SKM-1 (cell line): ENCODE measurements around the gene CAMK1D.

Experiments
- DNase-seq: peaks from one replicate; lab custom pipeline; 2025; ENCODE audit not compliant: unreplicated experiment; lab: John Stamatoyannopoulos, UW

Gene CAMK1D

GRCh38 chr10:12588091-12588860 lies 238.9 kb downstream of the CAMK1D start:
- DNase-seq: no peak

GRCh38 chr10:12589291-12589690 lies 239.9 kb downstream of the CAMK1D start:
- no peak for DNase-seq

DNA sequence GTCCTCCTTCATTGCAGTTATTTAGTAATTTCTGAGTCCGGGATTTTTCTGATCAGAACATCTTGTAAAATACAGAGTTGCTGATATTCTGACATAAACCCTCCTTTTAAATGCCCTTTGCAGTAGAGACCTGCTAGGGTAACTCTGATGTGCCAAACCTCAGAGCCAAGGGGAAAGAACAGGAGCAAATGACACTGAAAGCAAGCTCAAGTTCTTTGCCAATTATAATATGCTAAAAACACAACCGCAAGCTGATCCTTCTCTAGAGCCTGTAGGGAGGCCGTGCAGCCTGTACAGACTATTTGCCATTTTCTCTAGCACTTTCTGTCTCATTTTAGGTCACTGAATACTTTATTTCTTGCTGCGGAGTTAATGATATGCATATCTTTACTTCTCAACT lies 240.4 kb downstream of the CAMK1D start:
- DNase-seq: no peak

DNA sequence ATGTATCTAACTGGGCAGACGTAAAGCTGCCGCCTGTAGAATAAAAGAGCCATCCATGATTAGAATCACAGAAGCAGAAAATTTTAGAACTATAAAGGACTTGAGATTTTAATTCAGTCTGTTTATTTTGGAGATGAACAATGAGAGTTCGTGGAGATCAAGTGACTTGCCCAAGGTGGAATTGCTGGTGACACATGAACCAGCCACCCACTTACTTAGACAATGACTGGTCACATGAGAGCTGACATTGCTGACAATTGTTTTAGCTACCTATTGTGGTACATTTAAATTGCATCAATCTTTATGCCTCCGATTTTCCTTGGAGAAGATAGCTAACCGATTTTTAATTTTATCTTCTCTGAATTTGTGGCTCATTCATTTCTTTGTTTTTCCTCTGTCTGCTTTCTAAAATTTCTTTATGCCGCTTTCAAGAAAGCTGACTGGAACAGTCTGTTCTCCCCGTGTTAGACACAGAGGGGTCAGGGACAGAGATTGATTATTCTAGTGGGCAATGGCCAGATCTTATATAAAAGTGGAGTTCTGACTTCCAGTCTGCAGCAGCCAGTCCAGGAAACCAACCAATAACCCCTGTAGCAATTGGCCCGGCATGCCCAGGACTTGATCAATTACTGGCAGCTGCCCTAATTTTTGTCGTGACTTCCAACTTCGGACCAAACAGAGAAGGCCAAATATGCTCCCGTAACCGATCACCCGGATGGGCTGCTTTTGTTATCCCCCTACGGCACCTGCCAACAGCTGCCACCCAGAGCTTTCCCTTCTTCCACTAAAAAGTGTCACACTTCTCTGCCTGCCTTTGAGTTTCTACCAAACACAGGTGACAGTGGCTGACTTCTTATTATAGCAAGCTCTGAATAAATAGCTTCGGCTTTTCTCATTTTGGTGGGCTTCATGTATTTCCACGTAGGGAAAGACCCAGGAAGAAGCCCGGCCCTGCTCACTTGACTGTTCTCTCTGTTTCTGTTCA lies 241.6 kb downstream of the CAMK1D start:
- no peak for DNase-seq

- DNase-seq: no peak
Observed at GRCh38 chr10:12592967-12593366, 243.6 kb downstream of the CAMK1D start.

DNA sequence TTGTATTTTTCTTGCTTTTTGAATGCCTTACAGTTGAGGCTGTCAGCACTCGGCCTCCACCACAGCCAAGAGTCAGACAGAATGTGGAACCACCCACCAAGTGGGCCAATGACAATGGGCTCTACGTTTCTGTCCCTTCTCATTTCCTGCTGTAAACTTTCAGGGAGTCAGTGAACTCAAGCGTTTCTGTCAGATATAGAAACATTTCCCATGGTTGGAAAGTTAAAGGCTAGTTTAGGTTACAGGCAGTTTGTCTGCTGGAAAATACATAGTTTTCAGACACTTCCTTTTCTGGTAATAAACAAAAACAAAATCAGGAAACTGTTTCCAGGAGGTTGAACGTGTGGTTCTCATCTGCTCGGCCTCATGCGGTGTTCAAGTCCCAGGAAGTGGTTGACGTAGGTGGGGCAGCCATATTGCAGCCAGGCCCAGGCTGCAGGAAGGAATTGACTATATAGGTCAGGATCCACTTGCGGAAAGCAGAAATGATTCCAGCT lies 245.1 kb downstream of the CAMK1D start:
- no peak for DNase-seq

DNA sequence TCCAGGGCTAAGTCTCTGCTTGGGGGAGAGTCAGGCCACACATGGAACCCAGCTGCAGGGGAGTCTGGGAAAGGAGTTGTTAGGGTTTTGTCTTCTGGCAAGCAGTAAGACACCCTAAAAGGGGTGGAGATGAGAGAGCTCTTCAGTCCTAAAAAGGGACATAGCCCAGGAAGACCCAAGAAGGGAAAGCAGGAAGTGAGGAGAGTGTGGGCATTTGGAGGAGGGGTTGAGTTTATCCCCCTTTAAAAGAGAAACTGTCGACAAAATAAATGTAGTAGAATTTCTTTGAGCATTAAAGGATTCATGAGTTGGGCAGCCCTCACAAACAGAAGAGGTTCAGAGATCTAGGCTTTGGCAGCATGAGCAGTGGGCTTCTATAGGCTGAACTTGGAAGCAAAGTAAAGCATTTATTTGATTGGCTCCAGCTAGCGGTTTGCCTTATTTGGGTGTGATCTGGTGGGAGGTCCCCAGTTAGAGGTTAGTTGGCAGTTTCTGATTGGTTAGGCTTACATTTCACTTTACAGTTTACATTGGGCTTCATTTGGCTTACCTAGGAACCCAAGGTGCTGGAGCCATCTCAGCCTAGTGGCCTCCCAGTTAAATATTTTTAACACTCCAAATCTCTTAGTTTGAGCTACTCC lies 246.7 kb downstream of the CAMK1D start:
- DNase-seq: no peak

- DNase-seq: no peak
Observed at GRCh38 chr10:12597176-12597575, 247.8 kb downstream of the CAMK1D start.

DNA sequence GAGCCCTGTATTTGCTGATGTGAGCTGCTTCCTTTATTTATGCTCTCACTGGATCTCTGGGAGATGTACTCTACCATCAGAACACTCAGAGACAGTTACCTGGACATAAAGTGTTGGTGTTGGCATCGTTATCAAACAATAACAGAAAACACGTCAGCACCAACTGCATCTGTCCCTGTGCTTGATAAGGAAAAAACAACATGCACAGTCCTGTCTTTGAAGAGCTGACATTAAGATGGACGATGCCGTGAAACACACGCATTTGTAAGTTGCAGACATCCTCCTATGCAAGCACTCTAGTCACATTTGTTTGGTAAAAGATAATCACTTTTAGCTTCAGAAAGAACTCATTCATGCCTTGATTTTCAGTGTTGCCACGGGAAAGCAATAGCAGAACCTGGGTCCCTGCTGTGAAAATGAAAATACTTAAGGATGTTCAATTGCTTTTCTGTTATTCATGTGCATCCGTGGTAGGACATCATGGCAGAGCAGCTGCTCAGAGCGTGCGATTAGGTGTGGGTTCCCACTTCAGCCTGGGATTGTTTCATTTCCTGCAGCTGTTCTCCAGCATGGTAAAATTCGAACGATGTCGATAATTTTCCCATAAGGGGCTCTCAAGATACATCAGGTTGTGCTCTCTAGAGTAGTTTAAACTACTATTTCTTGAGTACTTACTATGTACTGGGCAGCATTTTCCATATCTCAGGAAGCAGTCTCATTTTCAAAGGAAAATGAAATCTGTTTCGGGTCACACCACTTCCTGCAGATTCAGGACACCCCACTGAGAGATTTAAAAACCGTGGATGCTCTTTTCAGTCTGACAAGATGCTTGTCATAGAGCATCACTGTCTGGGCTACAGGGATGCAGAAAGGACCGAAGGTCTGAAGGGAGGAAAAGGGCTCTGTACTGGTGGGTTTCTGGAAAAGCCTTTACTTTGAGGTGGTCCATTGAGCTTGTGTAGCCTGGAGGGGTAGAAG lies 248.7 kb downstream of the CAMK1D start:
- no peak for DNase-seq

- DNase-seq: no peak
Observed at GRCh38 chr10:12600652-12601051, 251.3 kb downstream of the CAMK1D start.

DNA sequence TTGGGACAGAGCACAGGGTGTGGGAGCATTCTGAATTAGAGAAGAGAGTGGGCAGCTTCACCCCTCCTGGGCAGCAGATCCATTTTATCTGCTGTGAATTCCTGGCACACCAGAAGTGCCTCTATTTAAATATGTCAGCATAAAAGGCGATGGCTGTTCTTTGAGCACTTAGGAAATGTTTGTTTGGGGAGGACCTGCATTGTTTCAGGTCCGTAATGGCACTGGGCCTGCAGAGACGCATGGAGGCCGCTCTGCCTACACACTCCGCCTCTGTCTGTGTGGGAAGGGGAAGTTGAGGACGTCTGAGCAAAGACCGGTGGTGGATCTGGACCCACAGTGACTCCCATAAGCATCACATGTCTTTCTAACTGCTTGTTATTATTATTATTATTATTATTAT lies 253.2 kb downstream of the CAMK1D start:
- DNase-seq: no peak

- DNase-seq: no peak
Observed at GRCh38 chr10:12603766-12604470, 254.6 kb downstream of the CAMK1D start.

DNA sequence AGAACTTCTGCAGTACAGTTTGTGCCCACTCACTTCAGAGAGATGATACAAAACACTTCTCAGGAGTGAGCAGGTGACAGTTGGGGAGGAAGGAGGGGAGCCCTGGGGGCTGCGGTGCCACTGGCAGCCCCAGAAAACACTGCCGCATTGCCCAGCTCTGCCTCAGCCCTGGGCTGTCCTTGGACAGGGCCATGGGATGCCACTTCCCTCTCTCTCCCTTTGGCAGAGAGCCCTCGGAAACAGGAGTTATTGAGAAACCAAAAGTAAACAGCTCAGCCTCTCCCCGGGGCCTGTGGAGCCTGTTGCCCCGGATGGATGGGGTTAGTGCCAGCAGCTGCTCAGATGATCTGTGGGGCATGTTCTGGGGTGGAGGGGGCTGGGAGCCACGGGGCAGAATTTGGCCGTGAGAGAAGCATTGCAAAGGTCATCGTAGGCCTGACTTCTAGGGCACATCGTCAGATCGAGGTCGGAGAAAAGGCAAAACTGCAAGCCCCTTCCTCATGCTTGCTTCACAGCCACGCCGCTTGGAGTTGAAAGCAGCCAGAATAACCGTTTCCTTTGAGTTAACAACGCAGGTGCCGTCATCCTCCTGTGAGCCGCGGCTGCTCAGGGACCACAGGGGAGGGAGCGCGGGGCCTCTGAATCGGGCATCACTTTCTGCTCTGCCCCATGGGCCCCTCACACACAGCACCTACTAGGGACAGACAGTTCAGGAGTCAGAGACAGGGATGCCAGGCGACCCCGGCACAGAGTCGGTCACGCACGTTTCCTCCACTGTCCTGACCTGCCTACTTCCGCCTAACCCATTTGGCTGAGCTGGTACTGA lies 256.4 kb downstream of the CAMK1D start:
- DNase-seq: no peak

DNA sequence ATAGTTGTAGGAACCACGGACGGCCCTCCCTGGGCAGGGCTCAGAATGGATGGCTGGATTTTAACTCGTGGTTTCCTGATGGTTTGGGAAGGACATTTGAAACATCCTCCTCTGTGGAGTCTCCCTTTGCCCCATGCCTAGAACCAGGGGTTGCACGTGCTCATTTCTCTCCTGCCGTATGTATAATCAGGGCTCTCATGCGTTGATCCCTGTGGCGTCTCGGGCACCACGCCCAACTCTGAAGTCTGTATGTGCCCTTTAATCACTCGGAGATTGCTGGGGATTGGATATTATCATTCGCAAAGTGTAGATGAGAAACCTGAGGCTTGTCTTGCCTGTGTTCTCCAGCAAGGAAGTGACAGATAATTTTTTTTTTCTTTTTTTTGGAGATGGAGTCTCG lies 257.1 kb downstream of the CAMK1D start:
- no peak for DNase-seq

DNA sequence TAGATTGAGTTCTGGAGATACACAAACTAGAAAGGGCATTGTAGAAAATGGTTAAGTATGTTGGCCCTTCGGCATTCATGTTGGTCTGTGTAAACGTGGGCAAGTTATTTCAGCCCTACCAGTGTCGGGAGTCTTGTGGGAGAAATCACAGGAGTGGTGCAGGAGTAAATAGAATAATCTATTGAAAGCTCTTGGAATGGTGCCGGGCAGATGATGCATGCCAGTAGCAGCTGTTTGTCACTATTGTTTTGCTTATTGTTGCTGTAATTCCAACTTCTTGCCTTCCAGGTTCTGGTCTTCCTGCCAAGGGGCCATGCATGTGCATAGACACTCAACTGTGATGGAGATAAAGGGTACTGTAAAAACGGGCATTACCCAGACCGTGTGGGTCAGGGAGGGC lies 259.4 kb downstream of the CAMK1D start:
- no peak for DNase-seq

DNA sequence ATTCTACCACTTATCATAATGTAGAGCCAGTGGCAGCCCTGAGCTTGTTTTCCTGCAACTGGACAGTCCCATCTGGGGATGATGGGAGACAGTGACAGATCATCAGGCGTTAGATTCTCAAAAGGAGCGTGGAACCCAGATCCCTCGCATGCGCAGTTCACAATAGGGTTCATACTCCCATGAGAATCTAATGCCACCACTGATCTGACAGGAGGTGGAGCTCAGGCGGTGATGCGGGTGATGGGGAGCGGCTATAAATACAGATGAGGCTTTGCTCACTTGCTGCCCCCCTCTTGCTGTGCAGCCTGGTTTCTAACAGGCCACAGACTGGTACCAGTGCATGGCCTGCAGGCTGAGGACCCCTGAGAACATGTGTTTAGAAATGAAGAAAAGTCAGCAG lies 260.1 kb downstream of the CAMK1D start:
- DNase-seq: no peak

- no peak for DNase-seq
Observed at GRCh38 chr10:12613136-12613535, 263.8 kb downstream of the CAMK1D start.

DNA sequence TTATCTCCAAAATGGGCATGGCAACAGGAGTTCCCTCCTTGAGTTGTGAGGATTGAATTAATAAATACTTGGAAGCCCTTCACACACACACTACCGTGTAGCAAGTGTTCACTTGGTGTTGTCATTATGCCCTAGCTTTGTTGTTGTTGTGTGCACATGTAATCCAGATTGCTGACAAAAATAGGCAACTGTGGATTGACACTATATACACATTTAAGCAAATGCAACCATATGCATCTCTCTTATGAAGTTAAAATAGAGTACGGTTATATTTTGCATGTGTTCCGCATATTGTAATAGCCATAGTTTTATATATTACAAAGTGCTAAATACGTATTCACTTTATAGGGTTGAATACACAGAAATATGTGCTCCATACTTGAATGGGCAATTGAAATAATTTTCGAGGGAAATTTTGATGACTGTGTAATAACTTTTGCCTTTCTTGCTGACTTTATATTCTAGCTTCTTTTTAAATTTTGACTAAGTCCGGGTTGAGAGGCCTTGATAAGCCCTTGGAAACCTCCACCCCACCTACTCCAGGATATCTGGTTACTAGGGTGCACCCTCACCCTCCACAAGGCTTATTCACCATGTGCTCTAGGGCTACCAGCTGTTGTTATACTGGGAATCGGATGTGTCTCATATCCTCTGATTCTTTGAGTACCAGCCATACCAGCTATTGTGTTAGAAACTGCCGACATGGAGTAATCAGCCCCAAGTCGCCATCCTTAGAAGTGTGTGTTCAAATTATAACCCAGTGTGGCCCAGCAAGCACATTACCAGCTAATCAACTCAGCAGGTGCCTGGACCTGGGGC lies 265.0 kb downstream of the CAMK1D start:
- no peak for DNase-seq
